A673 (cell line): ENCODE results near the gene BHLHA9. TPM values are rescaled to one million over a fixed set of nuclear protein-coding genes. Genes with fewer than 3 reads are reported as not detected.
"Not testable (repeated sequence)": the region's sequence is repeated elsewhere in the genome, so short reads cannot be mapped to it uniquely, and the experiment has no call there.

Experiments
- BruUV-seq: library from RNA; stranded (reverse); fragments of 400-500 nt; replicated peaks from 2 replicates; lab custom pipeline; 2021; lab: Mats Ljungman, UMichigan
- CTCF ChIA-PET: fragments of 300-600 bp; sonication (Branson Sonifier 250); formaldehyde crosslinking; loops from one replicate; lab custom pipeline; 2022; ENCODE audit warnings: antibody characterized with exemption; lab: Charles Lee
- POLR2A ChIA-PET: fragments of 300-600 bp; sonication (Branson Sonifier 250); formaldehyde crosslinking; loops from one replicate; lab custom pipeline; 2022; ENCODE audit warnings: antibody characterized with exemption; ENCODE audit not compliant: low non-redundant PET; lab: Charles Lee
- DNase-seq: peaks from one replicate; pipeline ENCODE4 v3.0.0-alpha.2; 2015; ENCODE audit warnings: low spot score
- H3K27ac ChIP-seq: fragments of 200-600 bp; sonication (generic); 2 replicates; pipeline ENCODE4 v1.5.1; 2016; ENCODE audit warnings: mixed run types, low read depth, mild to moderate bottlenecking, mixed read lengths, antibody characterized with exemption, low read length; ENCODE audit not compliant: poor library complexity, severe bottlenecking
- H3K27me3 ChIP-seq: fragments of 200-600 bp; sonication (generic); replicated peaks from 2 replicates; pipeline ENCODE4 v1.6.1; 2017; ENCODE audit warnings: mixed run types, low read depth, mild to moderate bottlenecking, mixed read lengths, antibody characterized with exemption, low read length; ENCODE audit not compliant: insufficient read depth, poor library complexity
- H3K36me3 ChIP-seq: fragments of 200-600 bp; sonication (generic); 2 replicates; pipeline ENCODE4 v1.6.1; 2016; ENCODE audit warnings: mixed run types, mild to moderate bottlenecking, mixed read lengths, antibody characterized with exemption, low read length; ENCODE audit not compliant: insufficient read depth, poor library complexity, severe bottlenecking
- H3K4me1 ChIP-seq: fragments of 200-600 bp; sonication (generic); 2 replicates; pipeline ENCODE4 v1.6.1; 2017; ENCODE audit warnings: mixed run types, mild to moderate bottlenecking, mixed read lengths, antibody characterized with exemption, low read length; ENCODE audit not compliant: insufficient read depth, poor library complexity, severe bottlenecking
- H3K4me3 ChIP-seq: fragments of 200-600 bp; sonication (generic); 2 replicates; pipeline ENCODE4 v1.5.1; 2016; ENCODE audit warnings: low read depth, mixed run types, mild to moderate bottlenecking, mixed read lengths, low read length; ENCODE audit not compliant: poor library complexity, severe bottlenecking
- H3K9me3 ChIP-seq: fragments of 200-600 bp; sonication (generic); 2 replicates; pipeline ENCODE4 v1.6.1; 2016; ENCODE audit warnings: mixed run types, low read depth, mild to moderate bottlenecking, mixed read lengths, antibody characterized with exemption, low read length; ENCODE audit not compliant: poor library complexity, severe bottlenecking
- CTCF ChIP-seq: fragments of 300-800, 200-600 bp; sonication (generic); conservative IDR thresholded peaks from 2 replicates; pipeline ENCODE4 v1.5.1; 2017; ENCODE audit warnings: low read depth, mild to moderate bottlenecking, antibody characterized with exemption, low read length, moderate library complexity, mixed read lengths
- EZH2 ChIP-seq: fragments of 200-600 bp; sonication (generic); IDR thresholded peaks from 2 replicates; pipeline ENCODE4 v1.6.1; 2017; ENCODE audit warnings: borderline replicate concordance, low read depth, mild to moderate bottlenecking, mixed read lengths, antibody characterized with exemption, low read length; ENCODE audit not compliant: poor library complexity, severe bottlenecking
- intact Hi-C: fragments of 100-400 bp; cut with micrococcal nuclease; formaldehyde crosslinking; loops from one replicate; pipeline ENCODE4 v1.10.0; 2022; ENCODE audit not compliant: unreplicated experiment
- total RNA-seq: library from RNA; stranded (reverse); gene quantifications from 2 replicates; pipeline ENCODE4 v1.2.3, GENCODE V29; 2021

Gene BHLHA9
- total RNA-seq, 1 experiment from 2014 or later: not detected

- Histone ChIP-seq H3K27me3 (no peaks in the 10 kb centered on the region), H3K36me3 (no peaks in the 10 kb centered on the region), H3K4me3 (no peak overlapping the region), H3K9me3 (no peaks in the 10 kb centered on the region), H3K4me1 (no peaks in the 10 kb centered on the region), H3K27ac (no peak overlapping the region)
- BruUV-seq: no TSS peak
- intact Hi-C loops: no loop called here
- POLR2A ChIA-PET: no interaction called here
- CTCF ChIA-PET: no interaction called here
- DNase-seq: no peak
- no peak for TF ChIP-seq EZH2
Observed at GRCh38 chr17:1237471-1237870, 32.8 kb upstream of the BHLHA9 start.

DNA sequence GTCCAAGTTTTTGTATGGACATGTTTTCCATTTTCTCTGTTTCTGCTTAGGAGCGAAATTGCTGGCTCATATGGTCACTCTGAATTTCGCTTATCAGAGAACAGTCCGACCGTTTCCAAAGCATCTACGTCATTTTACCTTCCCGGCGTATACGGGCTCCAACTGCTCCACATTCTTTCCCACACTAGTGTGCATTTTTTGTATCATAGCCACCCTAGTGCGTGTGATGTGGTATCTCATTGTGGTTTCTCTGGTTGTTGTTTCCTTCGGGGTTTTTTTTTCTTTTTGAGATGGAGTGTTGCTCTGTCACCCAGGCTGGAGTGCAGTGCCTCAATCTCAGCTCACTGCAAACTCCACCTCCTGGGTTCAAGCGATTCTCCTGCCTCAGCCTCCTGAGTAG, 31.0 kb upstream of the BHLHA9 start:
- no peak for DNase-seq
- no peaks in the 10 kb centered on the region for H3K36me3 ChIP-seq
- intact Hi-C loops: no loop called here
- H3K27ac ChIP-seq: no peak overlapping the region
- no peak overlapping the region for H3K4me3 ChIP-seq
- no peaks in the 10 kb centered on the region for H3K4me1 ChIP-seq
- no peak for TF ChIP-seq EZH2
- BruUV-seq: no TSS peak
- H3K9me3 ChIP-seq: no peaks in the 10 kb centered on the region
- no peaks in the 10 kb centered on the region for H3K27me3 ChIP-seq
- ChIA-PET CTCF (no interaction called here), POLR2A (no interaction called here)

DNA sequence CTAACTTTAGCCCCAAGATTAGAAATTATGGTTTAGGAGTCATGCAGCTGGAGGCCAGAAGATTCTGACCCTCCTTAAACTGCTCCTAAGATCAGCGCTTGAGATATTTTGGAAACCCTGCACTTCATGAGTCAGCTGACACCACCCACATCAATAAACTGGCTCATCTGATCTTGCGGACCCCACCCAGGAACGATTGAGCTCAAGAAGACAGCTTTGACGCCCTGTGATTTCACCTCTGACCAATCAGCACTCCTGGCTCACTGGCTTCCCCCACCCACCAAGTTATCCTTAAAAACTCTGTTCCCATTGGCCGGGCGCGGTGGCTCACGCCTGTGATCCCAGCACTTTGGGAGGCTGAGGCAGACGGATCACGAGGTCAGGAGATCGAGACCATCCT, 29.8 kb upstream of the BHLHA9 start:
- intact Hi-C loops, H3K27ac ChIP-seq, BruUV-seq, H3K9me3 ChIP-seq, H3K36me3 ChIP-seq, H3K27me3 ChIP-seq, H3K4me3 ChIP-seq, DNase-seq, POLR2A ChIA-PET, CTCF ChIA-PET, H3K4me1 ChIP-seq: not testable (repeated sequence)

GRCh38 chr17:1241929-1242328, 28.3 kb upstream of the BHLHA9 start:
- no TSS peak for BruUV-seq
- TF ChIP-seq CTCF (no peak), EZH2 (no peak)
- intact Hi-C loops: no loop called here
- Histone ChIP-seq H3K9me3 (no peaks in the 10 kb centered on the region), H3K36me3 (no peaks in the 10 kb centered on the region), H3K4me1 (no peaks in the 10 kb centered on the region), H3K4me3 (no peak overlapping the region), H3K27ac (no peak overlapping the region), H3K27me3 (no peaks in the 10 kb centered on the region)
- POLR2A ChIA-PET: no interaction called here
- no peak for DNase-seq
- CTCF ChIA-PET: no interaction called here

- no peak for DNase-seq
- TF ChIP-seq EZH2 (no peak), CTCF (no peak)
- ChIA-PET POLR2A (no interaction called here), CTCF (no interaction called here)
- Histone ChIP-seq H3K36me3 (no peaks in the 10 kb centered on the region), H3K9me3 (no peaks in the 10 kb centered on the region), H3K27me3 (no peaks in the 10 kb centered on the region), H3K4me3 (no peak overlapping the region), H3K27ac (no peak overlapping the region), H3K4me1 (no peaks in the 10 kb centered on the region)
- intact Hi-C loops: no loop called here
- no TSS peak for BruUV-seq
Observed at GRCh38 chr17:1244606-1245012, 25.6 kb upstream of the BHLHA9 start.
